Tibial nerve (tissue), 4 donors: ENCODE data around the gene NUP62. TPM values are rescaled to one million over a fixed set of nuclear protein-coding genes. Genes with fewer than 3 reads are reported as not detected.

Experiments
- DNase-seq, 2 donors: peaks; one replicate each; pipeline ENCODE4 v3.0.0-alpha.2; 2019; ENCODE audit warnings: low spot score in 2 of 2
- H3K27ac ChIP-seq, 4 donors: fragments of 200-600 bp; sonication (generic) in 3 of 4; one replicate each; pipeline ENCODE4 v1.5.1; 2017 to 2019; ENCODE audit warnings: mild to moderate bottlenecking in 1 of 4
- H3K27me3 ChIP-seq, 2 donors: fragments of 200-600 bp; sonication (generic) in 1 of 2; one replicate each; pipeline versions ENCODE4 v1.5.1 to v1.6.0; 2017 to 2019
- H3K36me3 ChIP-seq, 3 donors: fragments of 200-600 bp; sonication (generic); one replicate each; pipeline ENCODE4 v1.5.1; 2018 to 2019
- H3K4me1 ChIP-seq, 4 donors: fragments of 200-600 bp; sonication (generic) in 3 of 4; one replicate each; pipeline ENCODE4 v1.5.1; 2017 to 2019
- H3K4me3 ChIP-seq, 4 donors: fragments of 200-600 bp; sonication (generic) in 3 of 4; one replicate each; pipeline ENCODE4 v1.5.1; 2017 to 2019; ENCODE audit warnings: mild to moderate bottlenecking in 1 of 4, moderate library complexity in 1 of 4
- H3K9me3 ChIP-seq, 4 donors: fragments of 200-600 bp; sonication (generic) in 3 of 4; one replicate each; pipeline ENCODE4 v1.5.1; 2017 to 2019
- CTCF ChIP-seq, 5 experiments: fragments of 200-600 bp in 3 of 5; fragments of 450-650 bp in 2 of 5; sonication (generic) in 3 of 5; IDR thresholded peaks; one replicate each; pipeline ENCODE4 v1.5.1; 2016 to 2019; ENCODE audit warnings: antibody characterized with exemption in 5 of 5, mild to moderate bottlenecking in 3 of 5, moderate library complexity in 2 of 5
- EP300 ChIP-seq, 2 donors: sonication (generic); formaldehyde crosslinking; IDR thresholded peaks; one replicate each; pipeline ENCODE4 v1.6.1; 2017; ENCODE audit warnings: antibody characterized with exemption in 2 of 2, mild to moderate bottlenecking in 1 of 2
- POLR2A ChIP-seq, 2 donors: fragments of 450-650 bp; IDR thresholded peaks; one replicate each; pipeline ENCODE4 v1.6.1; 2017; ENCODE audit warnings: antibody characterized with exemption in 2 of 2, mild to moderate bottlenecking in 2 of 2, moderate library complexity in 2 of 2
- WGBS, 2 donors: methylation state at CpG; one replicate each; pipeline ENCODE4 v1.1.5; 2018; 5-methylcytosine and 5-hydroxymethylcytosine counted together
- total RNA-seq, 4 donors: library from RNA; depleted of rRNA; stranded (reverse); fragments of >200 nt; gene quantifications; one replicate each; pipeline ENCODE4 v1.1.0, GENCODE V29; 2016

The NUP62 gene
- total RNA-seq, 4 donors from 2014 or later: 32.8 to 43.5 (median 38.7) TPM

GRCh38 chr19:49873129-49873521 lies 56.2 kb downstream of the NUP62 start:
- Histone ChIP-seq H3K4me3 (no peak overlapping the region), H3K9me3 (no peaks in the 10 kb centered on the region), H3K27ac (peak overlapping the region in 1 of 4 donors; percentile 20), H3K27me3 (no peaks in the 10 kb centered on the region), H3K36me3 (peaks cover 0 to 38% (median 0%) of the 10 kb centered on the region in 3 donors), H3K4me1 (peaks cover 0 to 60% (median 24%) of the 10 kb centered on the region in 4 donors)
- WGBS, 2 donors: 89 to 94% methylated on average over 12 to 28 of the region's 29 CpGs
- TF ChIP-seq EP300 (IDR thresholded peaks at IDR 0.05): no peak
- TF ChIP-seq CTCF (IDR thresholded peaks at IDR 0.05): no peak
- TF ChIP-seq POLR2A (IDR thresholded peaks at IDR 0.05): no peak
- no peak for DNase-seq

GRCh38 chr19:49872245-49873128 lies 56.8 kb downstream of the NUP62 start:
- no peaks in the 10 kb centered on the region for H3K9me3 ChIP-seq
- H3K36me3 ChIP-seq: peaks cover 0 to 38% (median 0%) of the 10 kb centered on the region in 3 donors
- WGBS, 2 donors: 74 to 77% methylated on average over 15 to 22 of the region's 27 CpGs
- no peak for DNase-seq
- H3K4me1 ChIP-seq: peaks cover 0 to 67% (median 25%) of the 10 kb centered on the region in 4 donors
- peak overlapping the region in 1 of 4 donors; percentile 20 for H3K27ac ChIP-seq
- H3K27me3 ChIP-seq: no peaks in the 10 kb centered on the region
- H3K4me3 ChIP-seq: no peak overlapping the region
- TF ChIP-seq CTCF (IDR thresholded peaks at IDR 0.05): no peak
- no peak for TF ChIP-seq POLR2A (IDR thresholded peaks at IDR 0.05)
- TF ChIP-seq EP300 (IDR thresholded peaks at IDR 0.05): no peak

- no peak overlapping the region for H3K4me3 ChIP-seq
- H3K9me3 ChIP-seq: no peaks in the 10 kb centered on the region
- no peak for TF ChIP-seq POLR2A (IDR thresholded peaks at IDR 0.05)
- TF ChIP-seq EP300 (IDR thresholded peaks at IDR 0.05): no peak
- TF ChIP-seq CTCF (IDR thresholded peaks at IDR 0.05): no peak
- no peaks in the 10 kb centered on the region for H3K27me3 ChIP-seq
- peaks cover 0 to 38% (median 0%) of the 10 kb centered on the region in 3 donors for H3K36me3 ChIP-seq
- peaks cover 0 to 72% (median 28%) of the 10 kb centered on the region in 4 donors for H3K4me1 ChIP-seq
- DNase-seq: no peak
- no peak overlapping the region for H3K27ac ChIP-seq
- 84 to 92% methylated on average over 16 to 17 of the region's 17 CpGs for WGBS, 2 donors
Measured at GRCh38 chr19:49871349-49871985, 57.8 kb downstream of the NUP62 start.

- DNase-seq: no peak
- H3K9me3 ChIP-seq: no peaks in the 10 kb centered on the region
- peaks cover 0 to 79% (median 36%) of the 10 kb centered on the region in 4 donors for H3K4me1 ChIP-seq
- no peak for TF ChIP-seq CTCF (IDR thresholded peaks at IDR 0.05)
- no peak for TF ChIP-seq EP300 (IDR thresholded peaks at IDR 0.05)
- no peak for TF ChIP-seq POLR2A (IDR thresholded peaks at IDR 0.05)
- peak overlapping the region; percentile 73 to 97 (median 89) for H3K27ac ChIP-seq
- H3K36me3 ChIP-seq: peaks cover 0 to 38% (median 0%) of the 10 kb centered on the region in 3 donors
- peak overlapping the region; percentile 42 to 68 (median 63) for H3K4me3 ChIP-seq
- no peaks in the 10 kb centered on the region for H3K27me3 ChIP-seq
- WGBS, 2 donors: 62 to 76% methylated on average over 8 to 15 of the region's 15 CpGs
Measured at GRCh38 chr19:49870309-49870901, 58.9 kb downstream of the NUP62 start.
